PFSK-1 (cell line): ENCODE measurements around the gene ZBTB38.

Source experiments
- FOXP2 ChIP-seq: optimal IDR thresholded peaks from 2 replicates; pipeline ENCODE3; 2011; ENCODE audit warnings: borderline replicate concordance, control low read depth, inconsistent platforms; ENCODE audit not compliant: insufficient read depth; ENCODE audit errors: extremely low read length, extremely low read depth
- POLR2AphosphoS5 ChIP-seq: IDR thresholded peaks from 2 replicates; pipeline ENCODE4 v1.6.1; 2012; ENCODE audit warnings: low read depth, mild to moderate bottlenecking, control low read depth, low read length, moderate library complexity
- REST ChIP-seq, 2 experiments: IDR thresholded peaks; 2 replicates each; pipeline versions ENCODE4 v1.6.1 to v1.8.0; 2011 to 2012; ENCODE audit warnings: low read depth in 2 of 2, low read length in 2 of 2, control low read depth in 1 of 2, inconsistent platforms in 1 of 2, mild to moderate bottlenecking in 1 of 2, moderate library complexity in 1 of 2; ENCODE audit not compliant: insufficient read depth in 1 of 2
- SIN3A ChIP-seq: IDR thresholded peaks from 2 replicates; pipeline ENCODE4 v1.6.1; 2012; ENCODE audit warnings: mild to moderate bottlenecking, low read length, moderate library complexity, borderline replicate concordance; ENCODE audit not compliant: insufficient read depth
- TAF1 ChIP-seq: IDR thresholded peaks from 2 replicates; pipeline ENCODE4 v1.6.1; 2012; ENCODE audit warnings: low read length, control low read depth, borderline replicate concordance; ENCODE audit not compliant: insufficient read depth

GRCh38 chr3:141411251-141411771 lies 43.0 kb downstream of the ZBTB38 start:
- TF ChIP-seq POLR2AphosphoS5 (no peak), TAF1 (no peak), REST (IDR thresholded peaks at IDR 0.05; ENCODE audit: insufficient read depth in 1 of 2, low read depth in 2 of 2, low read length in 2 of 2) (no peak), SIN3A (no peak), FOXP2 (no peak)
